ENCODE measurements around the gene GNG8.
A peak's percentile ranks its signal among the peaks of the same experiment; 100 is the strongest.

Gene GNG8

GRCh38 chr19:46602392-46603194 lies 33.4 kb downstream of the GNG8 start:
- no peak for DNase-seq (ENCODE audit: low spot score)

GRCh38 chr19:46601318-46602224 lies 34.4 kb downstream of the GNG8 start, which contains the start of gene CALM3:
CALM3 (plus strand) TSS chr19:46601330; CDS start chr19:46601435, 105 bp downstream.
- no peak for DNase-seq (ENCODE audit: low spot score)

- DNase-seq (ENCODE audit: low spot score), result peak; percentile 98
Observed at GRCh38 chr19:46600384-46601317, 35.4 kb downstream of the GNG8 start.

- no peak for DNase-seq (ENCODE audit: low spot score)
Observed at GRCh38 chr19:46599716-46600373, 36.2 kb downstream of the GNG8 start.

- DNase-seq (ENCODE audit: low spot score), result no peak
Observed at GRCh38 chr19:46598372-46598917, 37.6 kb downstream of the GNG8 start.

GRCh38 chr19:46596008-46596407 lies 40.0 kb downstream of the GNG8 start:
- no peak for DNase-seq (ENCODE audit: low spot score)

- DNase-seq (ENCODE audit: low spot score), result no peak
Observed at GRCh38 chr19:46591870-46592269, 44.1 kb downstream of the GNG8 start.

GRCh38 chr19:46591254-46591653 lies 44.7 kb downstream of the GNG8 start:
- no peak for DNase-seq (ENCODE audit: low spot score)

- DNase-seq (ENCODE audit: low spot score), result no peak
Observed at GRCh38 chr19:46587861-46588260, 48.1 kb downstream of the GNG8 start.

GRCh38 chr19:46586294-46586693 lies 49.7 kb downstream of the GNG8 start:
- no peak for DNase-seq (ENCODE audit: low spot score)

GRCh38 chr19:46585539-46585938 lies 50.5 kb downstream of the GNG8 start:
- no peak for DNase-seq (ENCODE audit: low spot score)

Measured in ecto neural progenitor cell (in vitro differentiated cells).